Activated CD8-positive, alpha-beta memory T cell treated with anti-CD3 and anti-CD28 coated beads for 4 hours (primary cell): ENCODE data around the gene PXK.
"Not testable (repeated sequence)": the region's sequence is repeated elsewhere in the genome, so short reads cannot be mapped to it uniquely, and the experiment has no call there.

Experiments used
- DNase-seq, 2 donors: peaks; one replicate each; pipeline ENCODE4 v3.0.0-alpha.2; 2020; ENCODE audit warnings: low read depth in 2 of 2

PXK gene

DNA sequence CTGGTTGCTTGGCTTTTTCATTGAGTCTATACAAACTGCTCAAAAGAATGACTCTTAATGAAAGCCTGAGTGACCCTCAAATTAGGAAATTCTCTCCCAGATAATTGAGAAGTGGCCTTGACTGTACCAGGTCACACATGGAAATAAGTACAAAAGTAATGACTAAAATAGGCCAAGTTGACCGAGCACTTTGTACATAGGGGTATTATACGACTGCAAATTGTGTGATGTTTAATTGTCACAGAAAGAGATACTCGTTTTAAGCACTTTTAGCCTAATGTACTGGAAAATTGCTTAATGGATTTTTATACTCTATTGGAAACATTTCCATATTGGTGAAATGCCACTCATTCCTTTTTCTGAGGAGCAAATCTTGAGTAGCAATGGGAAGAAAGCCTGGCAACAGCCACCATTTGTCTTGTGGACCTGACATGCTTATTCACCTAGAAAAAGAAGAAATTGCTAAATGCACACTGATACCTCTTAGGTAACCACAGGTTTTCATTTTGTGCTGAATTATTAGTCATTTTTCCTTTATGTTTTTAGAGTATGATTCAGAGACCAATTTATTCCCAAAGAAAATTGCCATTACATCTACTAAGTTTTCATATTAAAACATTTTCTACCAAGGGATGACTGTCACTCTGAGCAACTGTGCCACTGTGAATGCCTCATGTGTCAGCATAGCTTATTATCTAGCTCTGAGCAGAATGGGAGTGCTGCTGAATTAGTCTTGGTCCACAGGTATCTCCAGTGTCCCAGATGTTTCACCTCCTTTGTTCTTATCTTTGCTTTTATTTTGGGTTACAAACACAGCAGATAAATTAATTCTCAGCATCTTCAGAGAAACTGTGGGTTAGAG lies 8.9 kb upstream of the PXK start:
- no peak for DNase-seq

DNA sequence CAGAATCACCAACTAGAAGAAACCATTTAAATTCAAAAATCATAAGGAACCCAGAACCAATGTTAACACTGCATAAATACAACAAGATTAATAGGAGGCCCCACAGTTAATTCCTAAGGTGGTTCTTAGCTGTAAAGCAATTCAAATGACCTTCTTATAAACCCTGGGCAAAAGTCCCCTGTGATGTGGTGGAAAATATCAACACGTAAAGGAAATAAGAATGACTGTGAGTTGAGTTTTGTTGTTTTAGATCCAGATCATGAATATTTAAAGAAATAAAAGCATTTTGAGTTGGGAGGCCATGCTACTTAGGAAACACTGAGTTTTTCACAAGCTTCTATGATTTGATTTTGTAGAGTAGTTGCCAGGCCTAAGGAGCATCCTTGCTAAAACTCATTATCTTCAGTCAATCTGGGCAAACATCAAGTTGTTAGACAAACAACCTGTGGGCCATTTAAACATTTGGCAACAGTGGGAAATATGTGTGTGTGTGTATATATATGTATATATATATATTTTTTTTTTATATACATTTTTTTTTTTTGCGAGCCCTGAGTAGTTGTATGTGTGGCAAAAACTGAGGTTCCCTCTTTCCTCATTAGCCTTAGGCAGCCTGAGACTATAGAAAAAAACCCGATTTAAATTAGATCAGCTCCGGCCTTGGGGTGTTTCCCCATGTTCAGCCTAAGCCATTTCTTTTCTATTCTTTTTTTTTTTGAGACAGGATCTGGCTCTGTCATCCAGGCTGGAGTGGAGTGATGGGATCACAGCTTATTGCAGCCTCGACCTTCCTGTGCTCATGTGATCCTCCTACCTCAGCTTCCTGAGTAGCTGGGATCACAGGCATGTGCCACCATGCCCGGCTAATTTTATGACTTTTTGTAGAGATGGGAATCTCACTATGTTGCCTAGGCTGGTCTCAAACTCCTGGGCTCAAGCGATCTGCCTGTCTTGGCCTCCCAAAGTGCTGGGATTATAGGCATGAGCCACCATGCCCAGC lies 8.0 kb upstream of the PXK start:
- no peak for DNase-seq

DNA sequence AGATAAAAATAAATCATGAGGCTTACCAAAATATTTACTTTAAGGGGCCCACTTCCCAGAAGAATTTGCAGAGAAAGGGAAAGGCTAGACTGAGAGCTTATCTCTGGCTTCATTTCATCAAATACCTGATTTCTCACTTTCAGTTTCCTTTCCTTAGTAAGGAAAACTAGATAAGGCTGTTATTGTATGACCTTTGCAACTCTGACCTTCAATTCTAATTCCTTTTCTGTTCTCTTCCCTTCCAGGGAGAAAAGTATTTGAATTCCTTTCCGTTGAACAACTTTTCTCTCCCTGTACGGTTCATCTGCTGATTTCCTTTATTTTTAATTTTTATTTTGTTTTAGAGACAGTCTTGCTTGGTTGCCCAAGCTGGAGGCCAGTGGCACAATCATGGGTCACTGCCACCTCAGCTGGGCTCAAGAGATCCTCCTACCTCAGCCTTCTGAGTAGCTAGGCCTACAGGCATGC lies 7.1 kb upstream of the PXK start:
- DNase-seq: no peak

DNA sequence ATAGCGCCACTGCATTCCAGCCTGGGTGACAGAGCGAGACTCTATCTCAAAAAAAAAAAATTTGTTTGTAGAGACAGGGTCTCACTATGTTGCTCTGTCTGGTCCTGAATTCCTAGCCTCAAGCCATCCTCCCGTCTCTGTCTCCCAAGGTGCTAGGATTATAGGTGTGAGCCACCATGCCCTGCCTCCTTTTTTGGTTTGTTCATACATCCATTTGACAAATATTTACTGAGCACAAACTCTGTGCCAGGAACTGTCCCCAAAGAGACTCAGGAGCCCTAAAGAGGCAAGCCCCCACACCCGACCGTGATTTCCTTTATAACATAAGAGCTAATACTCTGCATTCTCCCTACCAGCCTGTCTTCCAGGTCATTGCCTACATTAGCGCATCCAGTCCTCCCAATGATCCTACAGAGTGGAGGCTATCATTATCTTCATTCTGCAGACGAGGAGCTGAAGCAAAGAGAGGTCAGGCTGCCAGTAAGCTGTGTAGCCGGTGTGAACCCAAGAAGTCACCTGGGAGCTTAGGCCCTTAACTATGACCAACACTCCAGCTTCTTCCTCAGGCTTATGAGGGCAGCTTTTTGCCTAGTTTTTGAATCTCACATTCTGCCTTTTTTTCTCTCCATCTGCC lies 6.3 kb upstream of the PXK start:
- no peak for DNase-seq

DNA sequence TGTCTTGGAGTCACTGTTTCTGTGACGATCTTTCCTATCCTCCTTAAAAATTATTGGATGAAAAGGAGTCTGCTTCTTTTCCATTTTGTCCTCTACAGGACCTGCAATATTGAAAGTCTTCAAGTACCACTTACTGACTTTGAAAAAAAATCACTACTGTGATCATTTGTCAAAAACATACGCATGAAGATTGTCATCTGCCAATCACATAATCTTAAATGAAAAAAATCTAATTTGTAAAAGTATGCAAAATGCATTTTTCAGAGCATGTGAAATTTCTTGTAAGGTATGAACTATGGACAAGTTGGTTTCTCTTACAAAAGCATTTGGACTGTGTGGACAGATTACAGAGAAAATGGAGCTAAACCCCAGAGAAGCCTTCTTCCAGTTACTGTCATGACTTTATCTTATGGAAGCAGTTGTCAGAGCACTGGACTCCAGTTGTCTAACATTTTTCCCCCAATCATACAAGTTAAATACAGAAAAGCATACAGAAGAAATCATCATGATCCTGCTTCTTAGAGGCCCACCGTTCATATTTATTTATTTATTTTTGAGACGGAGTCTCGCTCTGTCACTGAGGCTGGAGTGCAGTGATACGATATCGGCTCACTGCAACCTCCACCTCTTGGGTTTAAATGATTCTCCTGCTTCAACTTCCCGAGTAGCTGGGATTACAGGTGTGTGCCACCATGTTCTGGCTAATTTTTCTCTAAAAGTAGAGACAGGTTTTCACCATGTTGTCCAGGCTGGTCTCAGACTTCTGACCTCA lies 3.4 kb upstream of the PXK start:
- no peak for DNase-seq

DNA sequence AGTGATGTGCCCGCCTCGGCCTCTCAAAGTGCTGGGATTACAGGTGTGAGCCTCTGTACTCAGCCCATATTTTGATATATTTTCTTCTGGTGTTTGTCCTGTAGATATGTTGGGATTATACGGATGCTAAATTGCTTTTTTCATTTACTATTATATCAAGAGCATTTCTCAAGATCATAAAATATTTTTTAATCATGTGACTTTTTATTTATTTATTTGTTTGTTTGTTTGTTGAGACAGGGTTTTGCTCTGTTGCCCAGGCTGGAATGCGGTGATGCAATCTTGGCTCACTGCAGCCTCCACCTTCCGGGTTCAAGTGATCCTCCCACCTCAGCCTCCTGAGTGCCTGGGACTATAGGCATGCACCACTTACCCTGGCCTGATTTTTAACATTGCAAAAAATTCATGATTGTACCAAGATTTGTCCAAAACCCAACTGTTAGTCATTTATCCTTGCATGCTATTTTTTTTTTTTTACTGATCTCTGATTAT lies 2.7 kb upstream of the PXK start:
- no peak for DNase-seq

DNA sequence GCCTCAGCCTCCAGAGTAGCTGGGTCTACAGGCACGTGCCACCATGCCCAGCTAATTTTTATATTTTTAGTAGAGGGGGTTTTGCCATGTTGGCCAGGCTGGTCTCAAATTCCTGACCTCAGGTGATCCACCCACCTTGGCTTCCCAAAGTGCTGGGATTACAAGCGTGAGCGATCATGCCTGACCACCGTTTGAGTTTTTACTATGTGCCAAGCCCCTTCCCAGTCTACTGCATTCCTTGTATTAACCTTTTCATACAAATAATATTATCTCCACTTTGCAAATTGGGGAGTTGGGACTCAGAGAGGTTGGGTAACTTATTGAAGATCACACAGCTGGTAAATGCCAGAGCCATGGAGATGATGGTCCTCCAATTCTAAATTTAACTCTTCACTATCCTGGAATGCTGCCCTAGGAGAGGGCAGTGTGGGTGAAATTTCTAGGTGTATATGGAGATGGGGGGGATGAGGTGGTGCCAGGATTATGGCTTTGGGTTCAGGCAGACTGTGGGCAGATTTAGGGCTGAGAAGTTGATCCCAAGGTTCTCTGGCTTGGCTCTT lies 1.0 kb upstream of the PXK start:
- DNase-seq: no peak

DNA sequence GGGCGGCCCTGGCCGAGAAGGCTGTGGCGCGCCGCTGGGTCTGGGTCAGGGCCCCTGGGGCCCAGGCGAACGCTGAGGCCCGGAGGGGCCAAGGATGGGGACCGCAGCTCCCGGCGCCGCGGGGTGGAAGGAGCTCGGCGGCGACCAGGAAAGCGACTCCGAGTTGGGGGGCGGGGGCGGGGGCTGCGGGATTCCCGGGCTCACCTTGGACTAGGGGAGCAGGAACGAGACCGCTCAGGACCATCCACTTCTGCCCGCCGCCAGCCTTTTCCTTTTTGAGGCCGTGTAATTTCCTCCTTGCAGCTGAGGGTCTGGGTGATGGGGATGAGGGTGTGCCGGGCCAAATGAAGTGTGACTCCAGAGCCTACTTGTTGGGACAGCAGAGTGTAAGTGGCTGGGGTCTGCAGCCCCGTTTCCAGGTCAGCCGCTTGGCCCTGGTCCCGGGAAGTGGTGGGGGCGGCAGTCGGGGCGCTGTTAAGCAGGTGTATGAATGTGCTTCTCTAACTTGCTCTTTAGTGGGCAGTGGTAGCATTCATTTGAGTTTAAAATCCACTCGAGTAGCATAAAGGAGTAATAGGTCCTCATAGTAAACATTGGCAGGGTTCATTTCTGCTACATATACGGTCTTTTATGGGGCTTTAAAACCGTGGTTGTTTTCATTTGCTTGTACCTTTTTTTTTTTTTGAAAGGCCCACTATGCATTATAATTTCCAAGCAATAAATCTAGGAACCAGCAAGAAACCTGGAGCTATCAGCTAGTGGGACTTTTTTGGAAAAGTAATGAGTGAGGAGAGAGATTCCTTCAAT lies 717 bp downstream of the PXK start:
- no peak for DNase-seq

DNA sequence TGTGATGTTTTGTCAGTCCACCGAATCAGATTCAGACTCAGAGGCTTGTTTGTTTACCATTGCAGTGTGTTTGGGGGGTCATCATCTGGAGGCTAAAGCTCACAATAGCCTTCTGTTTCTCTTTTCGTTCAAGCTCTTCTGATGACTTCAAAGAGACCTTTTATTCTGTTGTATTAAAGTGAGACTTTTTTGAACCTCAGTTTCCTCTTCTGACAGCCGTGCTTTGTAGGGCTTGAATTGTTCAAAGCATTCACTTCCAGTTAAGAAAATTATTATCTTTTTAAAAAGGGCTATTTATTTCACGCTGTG lies 1.3 kb downstream of the PXK start:
- DNase-seq: no peak

DNA sequence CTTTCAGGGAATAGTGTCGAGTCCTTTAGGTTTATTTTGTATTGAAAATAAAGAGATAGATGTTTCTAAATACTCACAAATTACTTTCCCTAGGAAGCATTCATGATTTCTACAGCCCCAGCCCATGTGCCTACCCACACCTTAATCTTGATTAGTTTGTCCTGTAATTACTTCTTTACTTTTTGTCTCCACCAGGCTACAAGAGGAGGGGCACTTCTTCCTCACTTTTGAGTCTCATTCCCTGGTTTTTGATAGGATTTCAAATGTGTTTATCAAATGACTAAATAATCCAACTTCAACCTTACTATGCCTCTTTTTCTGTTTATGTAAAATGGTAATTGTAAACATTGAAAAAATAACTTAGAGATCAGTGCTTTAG lies 1.8 kb downstream of the PXK start:
- no peak for DNase-seq

DNA sequence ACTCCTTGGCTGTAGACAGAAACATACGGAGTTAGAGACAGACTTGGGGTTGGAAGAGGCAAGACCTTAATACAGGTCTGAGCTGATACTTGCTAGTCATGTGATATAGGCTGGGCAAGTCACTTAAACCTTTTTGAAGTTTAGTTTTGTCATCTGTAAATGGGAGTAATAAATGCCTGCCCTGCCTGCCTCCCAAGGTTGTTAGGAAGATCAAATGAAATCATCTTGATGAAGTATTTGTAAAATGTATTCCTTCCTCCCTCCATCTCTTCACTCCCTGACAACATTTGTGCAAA lies 2.9 kb downstream of the PXK start:
- no peak for DNase-seq

DNA sequence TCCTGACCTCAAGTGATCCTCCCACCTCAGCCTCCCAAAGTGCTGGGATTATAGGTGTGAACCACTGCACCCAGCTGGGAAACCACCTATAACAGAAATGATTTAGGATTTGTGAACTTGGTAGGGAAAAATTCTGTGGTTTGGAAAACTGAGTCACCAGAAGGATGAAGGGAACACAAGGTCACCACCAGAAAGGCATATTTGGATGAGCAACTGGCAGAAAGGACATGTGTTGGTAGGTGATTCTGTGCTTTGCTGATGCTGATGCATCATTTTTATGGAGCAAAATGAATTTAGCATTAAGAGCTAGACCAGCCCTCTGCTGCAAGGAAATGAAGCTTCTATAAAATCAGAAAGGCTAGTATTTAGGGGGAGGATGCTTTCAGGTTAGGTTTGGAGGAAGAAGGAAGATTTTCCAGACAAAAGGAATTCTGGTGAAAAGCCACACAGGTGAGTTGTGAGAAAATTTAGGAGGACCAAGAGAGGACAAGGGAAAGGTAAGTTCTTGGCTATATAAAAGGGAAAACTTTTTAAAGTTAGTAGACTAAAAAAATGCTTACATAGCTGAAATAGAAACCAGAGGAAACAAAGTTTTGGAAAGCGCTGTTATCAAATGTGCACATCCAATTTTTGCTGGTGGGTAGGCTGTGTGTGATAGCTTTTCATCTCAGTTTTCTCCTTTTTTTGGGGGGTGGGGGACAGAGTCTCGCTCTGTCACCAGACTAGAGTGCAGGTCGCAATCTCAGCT lies 3.6 kb downstream of the PXK start:
- no peak for DNase-seq

DNA sequence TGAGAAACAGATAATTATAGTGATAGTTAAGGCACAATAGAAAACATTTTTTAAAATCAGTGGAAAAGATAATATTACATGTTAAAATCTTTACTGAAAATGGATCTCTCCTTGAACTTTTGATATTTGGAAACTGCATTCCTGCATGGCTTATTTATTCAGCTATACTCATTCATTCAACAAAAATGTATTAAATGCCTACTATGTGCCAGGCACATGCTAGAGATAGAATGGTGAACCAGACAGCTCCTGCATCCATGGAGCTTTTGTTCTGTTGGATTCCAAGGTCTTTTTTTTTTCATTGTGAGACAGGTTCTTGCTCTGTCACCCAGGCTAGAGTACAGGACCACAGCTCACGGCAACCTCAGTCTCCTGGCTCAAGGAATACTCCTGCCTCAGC lies 4.5 kb downstream of the PXK start:
- DNase-seq: no peak

DNA sequence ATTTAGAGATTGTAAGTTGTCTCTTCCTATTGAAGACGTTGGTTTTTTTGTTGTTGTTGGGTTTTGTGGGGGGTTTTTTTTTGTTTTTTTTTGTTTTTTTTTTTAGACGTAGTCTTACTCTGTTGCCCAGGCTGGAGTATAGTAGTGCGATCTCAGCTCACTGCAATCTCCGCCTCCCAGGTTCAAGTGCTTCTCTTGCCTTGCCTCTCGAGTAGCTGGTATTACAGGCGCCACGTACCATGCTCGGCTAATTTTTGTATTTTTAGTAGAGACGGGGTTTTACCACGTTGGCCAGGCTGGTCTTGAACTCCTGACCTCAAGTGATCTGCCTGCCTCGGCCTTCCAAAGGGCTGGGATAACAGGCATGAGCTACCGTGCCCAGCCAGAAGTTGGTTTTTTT lies 6.5 kb downstream of the PXK start:
- DNase-seq: not testable (repeated sequence)

DNA sequence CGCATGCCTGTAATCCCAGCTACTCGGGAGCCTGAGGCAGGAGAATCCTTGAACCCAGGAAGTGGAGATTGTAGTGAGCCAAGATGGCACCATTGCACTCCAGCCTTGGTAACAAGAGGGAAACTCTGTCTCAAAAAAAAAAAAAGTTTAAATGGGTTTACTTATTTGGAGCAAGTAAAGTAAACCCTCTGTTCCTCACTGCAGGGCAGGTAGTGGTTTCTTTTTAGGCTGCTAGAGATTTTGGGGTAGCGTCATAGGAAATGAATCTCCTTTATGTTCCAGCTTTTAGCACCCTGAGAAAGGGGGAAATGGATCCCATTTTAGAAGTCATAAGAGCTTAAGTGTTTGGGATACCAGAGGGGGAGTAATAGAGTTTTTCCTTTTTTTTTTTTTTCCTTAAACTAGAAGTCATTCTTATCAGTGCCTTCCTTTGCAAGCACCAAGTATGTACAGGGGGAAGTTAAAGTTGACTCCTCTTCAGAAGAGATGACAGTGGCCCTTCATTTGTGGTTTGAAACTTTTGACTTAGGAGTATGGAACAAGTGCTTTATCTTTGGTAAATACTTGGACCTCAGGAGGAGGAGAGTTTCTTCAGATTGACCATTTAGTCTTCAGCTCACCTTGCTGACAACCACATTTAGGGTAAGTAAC lies 8.0 kb downstream of the PXK start:
- no peak for DNase-seq

DNA sequence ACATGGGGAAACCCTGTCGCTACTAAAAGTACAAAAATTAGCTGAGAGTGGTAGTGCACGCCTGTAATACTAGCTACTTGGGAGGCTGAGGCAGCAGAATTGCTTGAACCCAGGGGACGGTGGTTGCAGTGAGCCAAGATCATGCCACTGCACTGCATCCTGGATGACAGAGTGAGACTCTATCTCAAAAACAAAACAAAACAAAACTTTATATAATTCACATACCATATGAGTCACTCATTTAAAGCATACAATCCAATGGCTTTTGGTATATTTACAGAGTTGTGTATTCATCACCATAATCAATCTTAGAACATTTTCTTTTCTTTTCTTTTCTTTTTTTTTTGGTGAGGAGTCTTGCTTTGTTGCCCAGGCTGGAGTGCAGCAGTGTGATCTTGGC lies 8.7 kb downstream of the PXK start:
- no peak for DNase-seq

DNA sequence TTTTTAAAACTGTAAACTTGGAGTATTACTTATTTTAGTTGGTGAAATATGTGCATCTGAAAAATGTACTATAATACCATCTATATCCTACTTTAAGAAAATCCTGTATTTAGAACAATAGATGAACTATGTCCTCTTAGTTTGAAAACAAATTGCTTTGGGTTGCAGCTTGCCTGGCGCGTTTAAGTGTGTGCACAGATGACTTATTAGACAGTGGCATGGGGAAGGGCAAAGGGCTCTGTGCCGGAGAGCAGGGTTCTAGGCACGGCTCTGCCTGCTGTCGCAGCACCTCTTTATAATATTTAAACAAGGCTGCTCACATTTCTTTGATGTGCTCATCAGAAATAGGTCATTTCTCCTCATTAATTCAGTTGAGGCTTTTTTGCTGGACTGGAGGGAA lies 10.0 kb downstream of the PXK start:
- no peak for DNase-seq

DNA sequence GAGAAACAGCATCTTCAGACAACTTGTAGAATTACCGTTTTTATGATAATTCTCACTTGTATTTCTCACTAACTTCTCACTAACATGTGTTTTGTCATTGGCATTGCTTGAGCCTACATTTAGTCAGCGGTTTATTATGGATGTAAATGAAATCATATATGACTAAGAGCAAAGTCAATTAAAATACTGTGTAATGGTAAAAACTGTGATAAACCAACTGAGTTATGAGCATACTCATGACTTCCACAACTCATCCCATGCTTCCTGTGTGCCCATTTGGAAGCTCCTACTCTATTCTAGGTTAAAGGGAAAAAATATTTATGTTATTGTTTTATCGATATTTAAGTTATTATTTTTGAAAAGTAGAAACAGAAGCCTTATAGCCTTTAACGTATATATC lies 12.8 kb downstream of the PXK start:
- no peak for DNase-seq

DNA sequence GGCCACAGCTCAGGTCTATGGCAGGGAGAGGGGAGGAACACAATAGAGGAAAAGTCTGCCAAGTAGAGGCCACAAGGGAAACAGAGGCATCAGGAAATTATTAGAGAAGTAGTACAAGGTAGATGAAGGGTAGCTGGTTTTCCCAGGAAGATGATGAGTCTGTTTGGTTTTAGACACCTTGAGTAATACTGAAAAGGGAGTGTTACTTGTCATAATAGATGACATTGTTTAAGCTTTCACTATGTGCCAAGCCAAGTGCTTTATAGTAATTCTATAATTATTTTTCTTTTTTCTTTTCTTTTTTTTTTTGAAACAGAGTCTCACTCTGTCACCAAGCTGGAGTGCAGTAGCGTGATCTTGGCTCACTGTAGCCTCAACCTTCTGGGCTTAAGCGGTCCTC lies 13.7 kb downstream of the PXK start:
- DNase-seq: no peak
